ENCODE measurements around the gene TEP1. TPM values are rescaled to one million over a fixed set of nuclear protein-coding genes. Genes with fewer than 3 reads are reported as not detected.

The TEP1 gene
- total and polyA plus RNA-seq, 12 donors = 8.7 to 59.8 (median 30.8) TPM

DNA sequence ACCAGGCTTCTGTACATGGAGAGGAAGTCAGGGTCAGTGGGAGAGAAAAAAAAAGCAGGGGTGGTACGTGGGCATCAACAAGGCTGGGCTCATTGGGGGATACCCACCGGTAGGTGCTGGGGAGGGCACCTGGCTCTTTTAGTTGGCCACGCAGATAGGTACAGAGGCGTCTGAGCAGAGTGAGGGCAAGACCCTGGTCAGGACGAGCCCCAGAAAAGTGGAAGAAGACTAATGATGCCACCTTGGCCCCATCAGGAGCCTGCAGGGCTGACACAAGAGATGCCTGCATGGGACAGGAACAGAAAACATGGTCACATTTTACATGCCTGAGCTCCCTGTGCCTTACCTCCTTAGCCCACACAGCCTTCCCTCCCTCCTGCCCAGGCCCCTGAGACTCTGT, 29.7 kb downstream of the TEP1 start:
- no peaks in the 10 kb centered on the region for H3K9me3 ChIP-seq (replicated peaks in 1 of 3)
- no peak overlapping the region for H3K27ac ChIP-seq
- TF ChIP-seq, protein P1, sequence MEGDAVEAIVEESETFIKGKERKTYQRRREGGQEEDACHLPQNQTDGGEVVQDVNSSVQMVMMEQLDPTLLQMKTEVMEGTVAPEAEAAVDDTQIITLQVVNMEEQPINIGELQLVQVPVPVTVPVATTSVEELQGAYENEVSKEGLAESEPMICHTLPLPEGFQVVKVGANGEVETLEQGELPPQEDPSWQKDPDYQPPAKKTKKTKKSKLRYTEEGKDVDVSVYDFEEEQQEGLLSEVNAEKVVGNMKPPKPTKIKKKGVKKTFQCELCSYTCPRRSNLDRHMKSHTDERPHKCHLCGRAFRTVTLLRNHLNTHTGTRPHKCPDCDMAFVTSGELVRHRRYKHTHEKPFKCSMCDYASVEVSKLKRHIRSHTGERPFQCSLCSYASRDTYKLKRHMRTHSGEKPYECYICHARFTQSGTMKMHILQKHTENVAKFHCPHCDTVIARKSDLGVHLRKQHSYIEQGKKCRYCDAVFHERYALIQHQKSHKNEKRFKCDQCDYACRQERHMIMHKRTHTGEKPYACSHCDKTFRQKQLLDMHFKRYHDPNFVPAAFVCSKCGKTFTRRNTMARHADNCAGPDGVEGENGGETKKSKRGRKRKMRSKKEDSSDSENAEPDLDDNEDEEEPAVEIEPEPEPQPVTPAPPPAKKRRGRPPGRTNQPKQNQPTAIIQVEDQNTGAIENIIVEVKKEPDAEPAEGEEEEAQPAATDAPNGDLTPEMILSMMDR (IDR thresholded peaks at IDR 0.05) = no peak
- no peak for TF ChIP-seq POLR2A (IDR thresholded peaks at IDR 0.05)
- no peaks in the 10 kb centered on the region for H3K27me3 ChIP-seq
- intact Hi-C loops (cut with DNase I) = no loop called here
- 92 to 96% (median 94%) methylated on average over 5 of the region's 5 CpGs for WGBS, 4 donors
- H3K4me1 ChIP-seq (replicated peaks in 1 of 2) = no peaks in the 10 kb centered on the region
- DNase-seq = no peak
- H3K4me3 ChIP-seq = no peak overlapping the region
- H3K36me3 ChIP-seq (replicated peaks in 1 of 2) = peaks cover 0 to 97% of the 10 kb centered on the region in 2 donors

DNA sequence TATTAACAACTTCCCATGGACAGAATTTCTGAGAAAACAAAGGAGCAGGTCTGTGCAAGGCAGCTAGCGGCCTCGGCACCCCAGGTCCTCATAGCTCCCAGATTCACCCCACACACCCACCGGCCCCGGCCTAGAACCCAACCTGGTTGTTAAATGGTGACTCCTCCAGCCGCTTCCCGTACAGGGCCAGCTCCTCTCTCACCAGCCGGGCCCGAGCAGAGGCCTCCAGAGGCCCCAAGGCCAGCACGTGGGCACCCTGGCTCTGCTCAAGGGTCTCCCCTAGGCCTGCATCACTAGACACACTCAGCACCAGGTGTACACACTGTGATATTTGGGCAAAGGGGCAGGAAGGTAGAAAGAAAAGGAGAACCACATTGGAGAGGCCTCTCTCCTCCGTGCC, 30.3 kb downstream of the TEP1 start:
- intact Hi-C loops (cut with DNase I) = no loop called here
- no peaks in the 10 kb centered on the region for H3K9me3 ChIP-seq (replicated peaks in 1 of 3)
- DNase-seq = no peak
- no peak overlapping the region for H3K4me3 ChIP-seq
- TF ChIP-seq, protein P1 (IDR thresholded peaks at IDR 0.05) = no peak
- TF ChIP-seq POLR2A (IDR thresholded peaks at IDR 0.05) = no peak
- H3K4me1 ChIP-seq (replicated peaks in 1 of 2) = no peaks in the 10 kb centered on the region
- H3K27me3 ChIP-seq = no peaks in the 10 kb centered on the region
- H3K27ac ChIP-seq = no peak overlapping the region
- H3K36me3 ChIP-seq (replicated peaks in 1 of 2) = peaks cover 0 to 97% of the 10 kb centered on the region in 2 donors
- WGBS, 4 donors = 94 to 96% (median 95%) methylated on average over 8 to 10 of the region's 10 CpGs

DNA sequence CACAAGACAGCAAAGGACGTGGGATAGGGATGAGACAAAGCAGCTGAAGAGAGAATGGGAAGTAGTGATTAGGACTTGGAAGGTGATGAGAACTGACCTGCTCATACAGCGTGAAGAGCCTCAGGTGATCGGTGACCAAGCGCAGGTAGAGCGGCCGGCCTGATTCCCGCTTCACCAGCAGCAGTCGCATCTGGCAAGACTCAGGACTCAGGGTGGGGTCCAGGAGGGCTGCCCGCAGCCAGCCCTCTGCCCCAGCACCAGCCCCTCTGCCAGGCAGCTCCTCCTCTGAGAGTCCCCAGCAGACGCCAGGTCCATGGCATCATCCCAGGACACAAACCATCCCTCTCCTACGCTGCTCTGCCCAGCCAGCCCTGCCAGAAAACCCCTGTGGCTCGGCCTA, 30.8 kb downstream of the TEP1 start:
- intact Hi-C loops (cut with DNase I) = no loop called here
- TF ChIP-seq, protein P1 (IDR thresholded peaks at IDR 0.05) = no peak
- no peak for TF ChIP-seq POLR2A (IDR thresholded peaks at IDR 0.05)
- Histone ChIP-seq H3K4me3 (no peak overlapping the region), H3K36me3 (replicated peaks in 1 of 2) (peaks cover 0 to 97% of the 10 kb centered on the region in 2 donors), H3K9me3 (replicated peaks in 1 of 3) (no peaks in the 10 kb centered on the region), H3K4me1 (replicated peaks in 1 of 2) (no peaks in the 10 kb centered on the region), H3K27me3 (no peaks in the 10 kb centered on the region), H3K27ac (no peak overlapping the region)
- no peak for DNase-seq
- WGBS, 4 donors = 91 to 96% (median 96%) methylated on average over 9 to 12 of the region's 12 CpGs

DNA sequence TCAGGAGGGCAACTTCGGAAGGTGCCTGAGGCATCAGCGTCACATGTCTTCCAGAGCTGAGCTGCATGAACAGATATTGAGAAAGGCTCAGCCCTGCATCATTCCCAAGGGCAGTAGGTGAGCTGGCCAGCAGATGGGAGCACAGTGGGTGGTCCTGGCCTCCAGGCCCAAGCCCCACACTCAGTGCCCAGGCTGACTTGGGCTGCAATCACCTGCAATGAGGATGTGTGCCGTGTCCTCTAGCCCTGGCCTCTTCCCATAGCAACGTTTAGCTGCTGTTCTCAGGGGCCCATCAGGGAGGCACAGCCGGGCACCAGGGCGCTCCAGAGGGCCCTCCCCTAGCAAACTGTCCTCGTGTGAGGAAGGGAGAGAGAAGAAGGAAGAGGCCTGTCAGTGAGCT, 32.0 kb downstream of the TEP1 start:
- no peak overlapping the region for H3K27ac ChIP-seq
- no peaks in the 10 kb centered on the region for H3K9me3 ChIP-seq (replicated peaks in 1 of 3)
- intact Hi-C loops (cut with DNase I) = no loop called here
- no peaks in the 10 kb centered on the region for H3K27me3 ChIP-seq
- H3K36me3 ChIP-seq (replicated peaks in 1 of 2) = peaks cover 0 to 100% of the 10 kb centered on the region in 2 donors
- H3K4me1 ChIP-seq (replicated peaks in 1 of 2) = no peaks in the 10 kb centered on the region
- H3K4me3 ChIP-seq = no peak overlapping the region
- no peak for DNase-seq
- 69 to 90% (median 85%) methylated on average over 3 to 7 of the region's 7 CpGs for WGBS, 4 donors
- no peak for TF ChIP-seq POLR2A (IDR thresholded peaks at IDR 0.05)
- TF ChIP-seq, protein P1 (IDR thresholded peaks at IDR 0.05) = no peak
